ENCODE data around the gene SAAL1.

The SAAL1 gene

DNA sequence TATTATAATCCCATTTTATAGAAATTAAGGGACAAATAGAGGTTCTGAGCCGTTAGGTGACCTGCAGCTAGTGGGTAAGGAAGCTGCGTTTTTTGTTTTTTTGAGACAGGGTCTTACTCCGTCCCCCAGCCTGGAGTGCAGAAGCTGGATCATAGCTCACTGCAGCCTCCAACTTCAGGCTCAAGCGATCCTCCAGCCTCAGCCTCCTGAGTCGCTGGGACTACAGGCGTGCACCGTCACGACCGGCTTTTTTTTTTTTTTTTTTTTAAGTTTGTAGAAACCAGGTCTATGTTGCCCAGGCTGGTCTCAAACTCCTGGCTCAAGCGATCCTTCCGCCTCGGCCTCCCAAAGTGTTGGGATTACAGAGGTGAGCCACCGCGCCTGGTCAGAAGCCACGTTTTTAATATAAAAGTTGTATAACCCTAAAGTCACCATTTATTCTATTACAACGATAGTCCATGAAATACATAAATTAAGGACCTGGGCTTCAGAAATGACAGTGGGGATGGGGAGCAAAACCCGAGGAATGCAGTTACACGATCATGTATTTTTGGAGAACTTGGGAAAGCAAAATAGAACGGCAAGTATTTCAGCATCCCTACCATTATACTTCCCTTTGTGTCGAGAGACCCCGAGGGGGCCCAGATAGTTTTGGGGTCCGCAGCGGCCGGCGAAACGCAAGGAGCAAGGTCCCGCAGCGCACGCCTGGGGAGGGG, 638 bp downstream of the SAAL1 start:
- no peak for DNase-seq (ENCODE audit: low read depth)
- peak overlapping the region; percentile 98 for H3K4me3 ChIP-seq (ENCODE audit: low read length)
- TF ChIP-seq, protein P1, sequence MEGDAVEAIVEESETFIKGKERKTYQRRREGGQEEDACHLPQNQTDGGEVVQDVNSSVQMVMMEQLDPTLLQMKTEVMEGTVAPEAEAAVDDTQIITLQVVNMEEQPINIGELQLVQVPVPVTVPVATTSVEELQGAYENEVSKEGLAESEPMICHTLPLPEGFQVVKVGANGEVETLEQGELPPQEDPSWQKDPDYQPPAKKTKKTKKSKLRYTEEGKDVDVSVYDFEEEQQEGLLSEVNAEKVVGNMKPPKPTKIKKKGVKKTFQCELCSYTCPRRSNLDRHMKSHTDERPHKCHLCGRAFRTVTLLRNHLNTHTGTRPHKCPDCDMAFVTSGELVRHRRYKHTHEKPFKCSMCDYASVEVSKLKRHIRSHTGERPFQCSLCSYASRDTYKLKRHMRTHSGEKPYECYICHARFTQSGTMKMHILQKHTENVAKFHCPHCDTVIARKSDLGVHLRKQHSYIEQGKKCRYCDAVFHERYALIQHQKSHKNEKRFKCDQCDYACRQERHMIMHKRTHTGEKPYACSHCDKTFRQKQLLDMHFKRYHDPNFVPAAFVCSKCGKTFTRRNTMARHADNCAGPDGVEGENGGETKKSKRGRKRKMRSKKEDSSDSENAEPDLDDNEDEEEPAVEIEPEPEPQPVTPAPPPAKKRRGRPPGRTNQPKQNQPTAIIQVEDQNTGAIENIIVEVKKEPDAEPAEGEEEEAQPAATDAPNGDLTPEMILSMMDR (conservative IDR thresholded peaks at IDR 0.05; ENCODE audit: low read depth, low read length) = no peak

DNA sequence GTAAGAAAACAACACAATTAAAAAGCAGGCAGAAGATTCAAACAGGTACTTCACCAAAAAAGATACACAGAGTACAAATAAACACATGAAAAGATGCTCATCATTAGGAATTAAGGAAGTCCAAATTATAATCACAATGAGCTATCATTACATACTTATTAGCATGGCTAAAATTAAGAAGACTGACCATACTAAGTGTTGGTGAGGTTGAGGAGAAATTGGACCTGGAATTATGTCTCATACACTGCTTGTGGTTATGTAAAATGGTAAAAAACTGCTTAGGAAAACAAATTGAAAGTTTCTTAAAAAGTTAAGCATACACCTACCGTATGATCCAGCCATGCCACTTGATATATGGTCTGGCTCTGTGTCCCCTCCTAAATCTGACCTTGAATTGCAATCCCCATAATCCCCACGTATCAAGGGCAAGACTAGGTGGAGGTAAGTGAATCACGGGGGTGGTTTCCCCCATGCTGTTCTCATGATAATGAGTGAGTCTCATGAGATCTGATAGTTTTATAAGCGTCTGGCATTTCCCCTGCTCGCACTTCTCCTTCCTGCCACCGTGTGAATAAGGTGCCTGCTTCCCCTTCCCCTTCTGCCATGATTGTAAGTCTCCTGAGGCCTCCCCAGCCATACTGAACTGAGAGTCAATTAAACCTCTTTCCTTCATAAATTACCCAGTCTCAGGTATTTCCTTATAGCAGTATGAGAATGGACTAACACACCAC, 4.8 kb downstream of the SAAL1 start:
- no peak for DNase-seq (ENCODE audit: low read depth)
- no peak overlapping the region for H3K4me3 ChIP-seq (ENCODE audit: low read length)
- TF ChIP-seq, protein P1 (conservative IDR thresholded peaks at IDR 0.05; ENCODE audit: low read depth, low read length) = no peak

DNA sequence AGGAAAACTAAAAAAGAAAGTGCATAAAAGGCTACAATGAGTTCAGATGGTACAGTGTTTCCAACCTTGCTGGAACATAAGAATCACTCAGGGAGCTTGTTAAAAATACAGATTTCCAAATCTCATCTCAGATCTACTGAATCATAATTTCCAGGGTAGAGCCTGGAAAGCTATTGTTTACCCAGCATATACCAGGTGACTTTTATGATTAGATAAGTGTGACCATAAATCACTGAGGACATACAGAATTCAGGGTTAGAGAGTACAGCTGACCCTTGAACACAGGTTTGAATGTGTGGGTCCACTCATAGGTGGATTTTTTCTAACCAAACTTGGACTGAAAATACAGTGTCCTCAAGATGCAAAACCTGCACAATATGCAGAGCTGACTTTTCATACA, 11.9 kb downstream of the SAAL1 start:
- TF ChIP-seq, protein P1 (conservative IDR thresholded peaks at IDR 0.05; ENCODE audit: low read depth, low read length) = no peak
- no peak for DNase-seq (ENCODE audit: low read depth)

DNA sequence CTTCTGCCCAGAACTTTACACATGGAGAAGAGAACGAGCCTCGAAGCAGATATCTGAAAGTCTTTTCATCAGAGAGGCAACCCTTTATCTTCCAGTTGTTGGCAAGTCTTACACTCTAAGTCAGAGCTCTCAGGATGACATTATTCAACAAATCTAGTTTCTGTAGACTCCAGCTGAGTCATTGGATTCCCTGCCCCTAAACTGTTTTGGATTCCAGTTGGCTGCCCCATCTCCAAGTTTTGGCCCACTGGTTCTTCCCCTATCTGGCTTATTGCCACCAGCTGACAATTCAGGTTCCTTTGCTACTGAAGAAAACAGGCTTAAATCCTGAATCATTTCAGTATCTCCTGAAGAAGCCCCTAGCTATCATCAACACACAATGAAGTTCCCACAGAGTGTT, 14.2 kb downstream of the SAAL1 start:
- TF ChIP-seq, protein P1 (conservative IDR thresholded peaks at IDR 0.05; ENCODE audit: low read depth, low read length) = no peak
- DNase-seq (ENCODE audit: low read depth) = no peak
- no peak overlapping the region for H3K4me3 ChIP-seq (ENCODE audit: low read length)

More for the DNA sequence above, 11.9 kb downstream of the SAAL1 start:
- H3K4me3 ChIP-seq (ENCODE audit: low read length) = no peak overlapping the region

DNA sequence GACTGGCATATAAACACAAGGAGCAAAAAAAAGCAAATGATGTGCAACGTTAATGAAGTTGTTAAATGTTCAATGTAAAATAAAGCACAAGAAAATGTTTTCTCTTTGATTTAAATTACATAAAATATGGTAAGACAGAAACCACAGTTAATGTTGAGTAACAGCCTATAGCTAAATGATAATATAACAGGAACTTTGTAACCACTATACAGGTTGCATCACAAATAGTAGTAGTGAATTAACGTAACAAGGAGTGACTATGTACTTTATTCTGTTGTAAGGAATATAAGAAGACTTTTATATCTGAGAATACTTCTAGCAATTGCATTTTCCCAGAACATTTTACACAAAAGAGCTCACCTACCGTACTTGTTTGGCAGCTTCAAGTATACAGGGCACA, 16.9 kb downstream of the SAAL1 start:
- no peak overlapping the region for H3K4me3 ChIP-seq (ENCODE audit: low read length)
- no peak for DNase-seq (ENCODE audit: low read depth)
- TF ChIP-seq, protein P1 (conservative IDR thresholded peaks at IDR 0.05; ENCODE audit: low read depth, low read length) = no peak

DNA sequence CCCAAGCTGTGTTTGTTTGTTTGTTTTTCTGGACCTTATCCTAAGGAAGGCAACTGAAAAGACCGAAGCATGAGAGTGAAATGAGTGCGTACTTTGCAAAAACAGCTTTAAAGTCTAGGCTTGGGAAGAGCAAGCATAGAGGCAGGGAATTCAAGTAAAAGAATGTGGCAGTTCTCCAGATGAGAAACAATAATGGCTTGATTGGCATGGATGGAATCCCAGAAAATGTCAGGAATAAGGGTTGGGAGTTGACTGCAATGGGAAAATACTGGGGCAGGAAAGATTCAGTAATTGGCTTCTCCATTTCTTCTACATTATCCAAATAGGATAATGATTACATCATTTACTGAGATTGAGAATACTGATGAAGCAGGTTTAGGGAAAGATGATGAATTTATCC, 17.5 kb downstream of the SAAL1 start:
- no peak overlapping the region for H3K4me3 ChIP-seq (ENCODE audit: low read length)
- TF ChIP-seq, protein P1 (conservative IDR thresholded peaks at IDR 0.05; ENCODE audit: low read depth, low read length) = no peak
- no peak for DNase-seq (ENCODE audit: low read depth)

DNA sequence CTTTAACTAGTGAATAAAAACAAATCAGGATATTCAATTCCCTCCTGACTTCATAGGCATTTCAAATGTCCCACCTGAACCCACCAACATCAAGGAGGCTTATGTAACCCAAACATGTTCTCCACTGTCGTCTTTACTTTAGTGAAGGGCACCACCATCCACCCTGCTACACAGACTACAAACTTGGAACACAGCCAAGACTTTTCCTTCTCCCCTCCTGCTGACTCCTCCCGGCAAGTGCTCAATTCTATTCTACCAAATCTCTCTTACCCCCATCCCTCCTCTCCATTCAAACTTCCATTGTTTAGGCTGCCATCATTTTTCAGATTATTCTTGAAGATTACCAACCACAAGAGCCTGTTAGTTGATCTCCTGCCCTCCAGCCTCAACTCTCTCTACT, 24.3 kb downstream of the SAAL1 start:
- TF ChIP-seq, protein P1 (conservative IDR thresholded peaks at IDR 0.05; ENCODE audit: low read depth, low read length) = no peak
- H3K4me3 ChIP-seq (ENCODE audit: low read length) = no peak overlapping the region
- DNase-seq (ENCODE audit: low read depth) = no peak

Data from retinal pigment epithelial cell (primary cell).